Mesothelial cell of epicardium (in vitro differentiated cells): ENCODE measurements around the gene ARHGAP1. TPM values are rescaled to one million over a fixed set of nuclear protein-coding genes. Genes with fewer than 3 reads are reported as not detected.

ENCODE experiments used
- DNase-seq, 2 experiments: peaks; one replicate each; pipeline ENCODE4 v3.0.0; 2021; ENCODE audit warnings: low spot score in 2 of 2; ENCODE audit not compliant: unreplicated experiment in 2 of 2
- H3K27ac Mint-ChIP-seq: 2 replicates; pipeline ENCODE4 v1.8.0; 2021; ENCODE audit warnings: mixed read lengths
- H3K27me3 Mint-ChIP-seq: 2 replicates; pipeline ENCODE4 v1.8.0; 2021; ENCODE audit warnings: low read depth, mixed read lengths
- H3K36me3 Mint-ChIP-seq: 2 replicates; pipeline ENCODE4 v1.8.0; 2021; ENCODE audit warnings: mixed read lengths
- H3K4me1 Mint-ChIP-seq: 2 replicates; pipeline ENCODE4 v1.8.0; 2021; ENCODE audit warnings: mixed read lengths
- H3K4me3 Mint-ChIP-seq: 2 replicates; pipeline ENCODE4 v1.8.0; 2021; ENCODE audit warnings: mild to moderate bottlenecking, moderate library complexity, mixed read lengths
- H3K9me3 Mint-ChIP-seq: 2 replicates; pipeline ENCODE4 v1.8.0; 2021; ENCODE audit warnings: mixed read lengths
- total RNA-seq: library from RNA; stranded (reverse); gene quantifications from 3 replicates; pipeline ENCODE4 v1.2.1, GENCODE V29; 2021
- TF ChIP-seq, protein P1 (sequence below): fragments of 200-600 bp; sonication (generic); IDR thresholded peaks from one replicate; pipeline ENCODE4 v1.5.0; 2021; ENCODE audit warnings: antibody characterized with exemption; ENCODE audit not compliant: unreplicated experiment

The ARHGAP1 gene
- total RNA-seq, 1 donor from 2014 or later: 49.4 TPM

DNA sequence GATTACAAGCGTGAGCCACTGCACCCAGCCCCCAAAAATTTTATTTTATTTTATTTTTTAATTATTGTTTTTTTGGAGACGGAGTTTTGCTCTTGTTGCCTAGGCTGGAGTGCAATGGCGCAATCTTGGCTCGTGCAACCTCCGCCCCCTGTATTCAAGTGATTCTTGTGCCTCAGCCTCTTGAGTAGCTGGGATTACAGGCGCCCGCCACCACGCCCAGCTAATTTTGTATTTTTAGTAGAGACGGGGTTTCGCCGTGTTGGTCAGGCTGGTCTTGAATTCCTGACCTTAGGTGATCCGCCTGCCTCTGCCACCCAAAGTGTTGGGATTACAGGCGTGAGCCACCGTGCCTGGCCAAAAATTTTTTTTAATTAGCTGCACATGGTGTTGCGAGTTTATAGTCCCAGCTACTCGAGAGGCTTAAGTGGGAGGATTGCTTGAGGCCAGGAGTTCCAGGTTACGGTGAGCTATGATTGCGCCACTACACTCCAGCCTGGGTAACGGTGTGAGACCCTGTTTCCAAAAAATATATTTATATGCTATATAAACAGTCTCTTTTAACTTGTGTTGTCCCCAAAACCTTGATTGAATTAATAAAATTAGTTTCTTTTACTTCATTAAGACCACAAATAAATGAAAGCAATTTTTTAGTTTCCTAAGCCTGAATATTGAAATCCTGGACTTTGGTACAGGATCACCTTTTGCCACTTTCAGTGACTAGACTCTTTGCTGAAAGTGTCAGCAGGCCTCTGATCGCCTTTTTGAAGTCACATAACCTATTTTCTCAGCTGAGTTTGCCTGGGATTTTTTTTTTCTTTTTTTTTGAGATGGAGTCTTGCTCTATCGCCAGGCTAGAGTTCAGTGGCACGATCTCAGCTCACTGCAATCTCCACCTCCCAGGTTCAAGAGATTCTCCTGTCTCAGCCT is 66.9 kb downstream of the ARHGAP1 start:
- Mint-ChIP-seq H3K4me3 (no peak overlapping the region), H3K27me3 (no peaks in the 10 kb centered on the region), H3K27ac (no peak overlapping the region), H3K9me3 (no peaks in the 10 kb centered on the region), H3K36me3 (peaks cover 9% of the 10 kb centered on the region), H3K4me1 (no peaks in the 10 kb centered on the region)
- TF ChIP-seq, protein P1, sequence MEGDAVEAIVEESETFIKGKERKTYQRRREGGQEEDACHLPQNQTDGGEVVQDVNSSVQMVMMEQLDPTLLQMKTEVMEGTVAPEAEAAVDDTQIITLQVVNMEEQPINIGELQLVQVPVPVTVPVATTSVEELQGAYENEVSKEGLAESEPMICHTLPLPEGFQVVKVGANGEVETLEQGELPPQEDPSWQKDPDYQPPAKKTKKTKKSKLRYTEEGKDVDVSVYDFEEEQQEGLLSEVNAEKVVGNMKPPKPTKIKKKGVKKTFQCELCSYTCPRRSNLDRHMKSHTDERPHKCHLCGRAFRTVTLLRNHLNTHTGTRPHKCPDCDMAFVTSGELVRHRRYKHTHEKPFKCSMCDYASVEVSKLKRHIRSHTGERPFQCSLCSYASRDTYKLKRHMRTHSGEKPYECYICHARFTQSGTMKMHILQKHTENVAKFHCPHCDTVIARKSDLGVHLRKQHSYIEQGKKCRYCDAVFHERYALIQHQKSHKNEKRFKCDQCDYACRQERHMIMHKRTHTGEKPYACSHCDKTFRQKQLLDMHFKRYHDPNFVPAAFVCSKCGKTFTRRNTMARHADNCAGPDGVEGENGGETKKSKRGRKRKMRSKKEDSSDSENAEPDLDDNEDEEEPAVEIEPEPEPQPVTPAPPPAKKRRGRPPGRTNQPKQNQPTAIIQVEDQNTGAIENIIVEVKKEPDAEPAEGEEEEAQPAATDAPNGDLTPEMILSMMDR: no peak
- DNase-seq: no peak

DNA sequence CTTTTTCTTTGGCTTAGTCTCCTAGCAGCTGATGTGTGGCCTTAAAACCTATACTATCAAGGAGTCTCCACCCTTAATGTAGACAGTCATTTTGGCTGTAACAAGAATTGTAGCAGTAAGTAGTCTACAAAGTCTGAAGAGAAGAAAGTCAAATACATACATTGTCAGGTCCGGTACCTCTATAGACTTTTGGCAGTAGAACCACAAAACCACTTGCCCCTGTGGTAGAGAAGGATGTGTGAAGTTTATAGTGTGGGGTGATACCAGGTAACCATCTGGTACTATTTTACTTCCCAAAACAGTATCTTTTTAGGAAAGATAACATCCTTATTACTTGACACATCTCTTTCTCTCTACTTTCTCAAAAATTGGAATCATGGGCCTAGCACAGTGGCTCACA is 67.9 kb downstream of the ARHGAP1 start:
- H3K27me3 Mint-ChIP-seq: no peaks in the 10 kb centered on the region
- H3K4me3 Mint-ChIP-seq: no peak overlapping the region
- no peak for DNase-seq
- TF ChIP-seq, protein P1: no peak
- H3K9me3 Mint-ChIP-seq: no peaks in the 10 kb centered on the region
- no peaks in the 10 kb centered on the region for H3K4me1 Mint-ChIP-seq
- no peak overlapping the region for H3K27ac Mint-ChIP-seq
- peaks cover 7% of the 10 kb centered on the region for H3K36me3 Mint-ChIP-seq

DNA sequence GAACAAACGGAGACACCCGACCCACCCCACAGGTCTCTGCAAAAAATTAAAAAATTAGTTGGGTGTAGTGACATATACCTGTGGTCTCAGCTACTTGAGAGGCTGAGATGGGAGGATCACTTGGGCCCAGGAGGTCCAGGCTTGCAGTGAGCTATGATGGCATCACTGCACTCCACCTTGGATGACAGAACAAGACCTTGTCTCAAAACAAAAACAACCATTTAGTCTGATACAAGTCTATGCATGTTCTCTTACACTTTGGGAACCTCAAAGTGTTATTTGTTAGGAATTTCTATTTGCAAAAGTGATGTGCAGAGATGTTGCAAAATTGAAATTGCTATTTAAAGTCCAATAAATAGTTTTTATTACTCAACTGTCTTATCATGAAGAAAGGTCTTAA is 68.7 kb downstream of the ARHGAP1 start:
- H3K36me3 Mint-ChIP-seq: peaks cover 8% of the 10 kb centered on the region
- no peaks in the 10 kb centered on the region for H3K4me1 Mint-ChIP-seq
- TF ChIP-seq, protein P1: no peak
- DNase-seq: no peak
- no peak overlapping the region for H3K4me3 Mint-ChIP-seq
- no peaks in the 10 kb centered on the region for H3K27me3 Mint-ChIP-seq
- no peak overlapping the region for H3K27ac Mint-ChIP-seq
- H3K9me3 Mint-ChIP-seq: no peaks in the 10 kb centered on the region

DNA sequence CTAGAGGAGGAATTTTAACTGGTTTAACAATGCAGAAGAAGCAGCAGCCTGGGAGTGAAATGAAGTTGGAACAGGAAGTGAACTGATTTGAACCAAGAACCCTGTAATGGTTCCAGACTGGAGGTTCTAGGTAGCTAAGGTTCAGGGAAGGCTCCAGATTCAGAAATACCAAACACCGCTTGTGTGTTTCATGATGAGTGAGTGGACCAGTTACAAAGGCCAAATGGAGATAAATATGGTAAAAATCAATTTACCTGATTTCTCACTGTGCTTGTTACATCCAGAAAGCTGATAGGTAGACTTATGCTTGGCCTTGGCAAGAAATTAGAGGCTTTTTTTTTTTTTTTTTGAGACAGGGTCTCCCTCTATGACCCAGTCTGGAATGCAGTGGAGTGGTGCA is 70.2 kb downstream of the ARHGAP1 start:
- Mint-ChIP-seq H3K4me3 (no peak overlapping the region), H3K4me1 (no peaks in the 10 kb centered on the region), H3K9me3 (no peaks in the 10 kb centered on the region), H3K27ac (no peak overlapping the region), H3K27me3 (no peaks in the 10 kb centered on the region), H3K36me3 (peaks cover 18% of the 10 kb centered on the region)
- TF ChIP-seq, protein P1: no peak
- no peak for DNase-seq

GRCh38 chr11:46628961-46629360 is 71.5 kb downstream of the ARHGAP1 start:
- no peaks in the 10 kb centered on the region for H3K9me3 Mint-ChIP-seq
- H3K27me3 Mint-ChIP-seq: no peaks in the 10 kb centered on the region
- H3K4me1 Mint-ChIP-seq: no peaks in the 10 kb centered on the region
- H3K4me3 Mint-ChIP-seq: no peak overlapping the region
- no peak for DNase-seq
- H3K36me3 Mint-ChIP-seq: peaks cover 26% of the 10 kb centered on the region
- TF ChIP-seq, protein P1: no peak
- H3K27ac Mint-ChIP-seq: peak overlapping the region; percentile 48

Other genes with a start within 250 kb of the ARHGAP1 start
- 48.4 to 48.9 TPM (median 48.8 TPM) in 3 replicates for gene AMBRA1, start 106.6 kb downstream of the ARHGAP1 start, total RNA-seq
- gene HARBI1, start 83.4 kb downstream of the ARHGAP1 start, total RNA-seq: 5.4 to 6.3 TPM (median 6.0 TPM) in 3 replicates
- gene ATG13, start 83.1 kb downstream of the ARHGAP1 start, total RNA-seq: 67.4 to 68.4 TPM (median 67.8 TPM) in 3 replicates
- 15.3 to 16.2 TPM (median 15.7 TPM) in 3 replicates for gene ZNF408, start 412 bp upstream of the ARHGAP1 start, total RNA-seq
- gene F2, start 18.6 kb upstream of the ARHGAP1 start, total RNA-seq: 0.18 TPM in 1 of 3 replicates, not detected in the others
- 115 to 125 TPM (median 120 TPM) in 3 replicates for gene CKAP5, start 145.7 kb upstream of the ARHGAP1 start, total RNA-seq
- 26.2 to 29.2 TPM (median 26.8 TPM) in 3 replicates for gene LRP4, start 217.9 kb upstream of the ARHGAP1 start, total RNA-seq
- gene CSTPP1, start 236.1 kb upstream of the ARHGAP1 start, total RNA-seq: 42.9 to 44.7 TPM (median 44.0 TPM) in 3 replicates